ENCODE results near the gene ZNF549.

Gene ZNF549

DNA sequence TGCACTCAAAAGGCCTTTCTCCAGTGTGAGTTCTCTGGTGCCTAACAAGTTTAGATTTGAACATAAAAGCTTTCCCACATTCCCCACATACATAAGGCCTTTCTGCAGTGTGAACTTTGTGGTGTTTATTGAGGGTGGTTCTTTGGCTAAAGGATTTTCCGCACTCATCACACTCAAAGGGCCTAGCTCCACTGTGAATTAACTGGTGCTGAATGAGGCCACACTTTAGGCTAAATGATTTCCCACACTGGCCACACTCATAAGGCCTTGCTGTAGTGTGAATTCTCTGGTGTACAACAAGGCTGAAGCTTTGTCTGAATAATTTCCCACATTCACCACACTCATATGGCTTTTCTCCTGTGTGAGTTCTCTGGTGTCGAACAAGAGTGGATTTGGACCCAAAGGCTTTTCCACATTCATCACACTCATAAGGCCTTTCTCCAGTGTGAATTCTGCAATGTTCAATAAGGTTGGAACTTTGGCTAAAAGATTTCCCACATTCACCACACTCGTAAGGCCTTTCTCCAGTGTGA lies 45.3 kb downstream of the ZNF549 start:
- no peak for DNase-seq (ENCODE audit: low read depth in 2 of 2)
- no peak overlapping the region for H3K4me3 ChIP-seq (replicated peaks in 1 of 2; ENCODE audit: low read depth in 2 of 2, low read length in 2 of 2)
- TF ChIP-seq, protein P1, sequence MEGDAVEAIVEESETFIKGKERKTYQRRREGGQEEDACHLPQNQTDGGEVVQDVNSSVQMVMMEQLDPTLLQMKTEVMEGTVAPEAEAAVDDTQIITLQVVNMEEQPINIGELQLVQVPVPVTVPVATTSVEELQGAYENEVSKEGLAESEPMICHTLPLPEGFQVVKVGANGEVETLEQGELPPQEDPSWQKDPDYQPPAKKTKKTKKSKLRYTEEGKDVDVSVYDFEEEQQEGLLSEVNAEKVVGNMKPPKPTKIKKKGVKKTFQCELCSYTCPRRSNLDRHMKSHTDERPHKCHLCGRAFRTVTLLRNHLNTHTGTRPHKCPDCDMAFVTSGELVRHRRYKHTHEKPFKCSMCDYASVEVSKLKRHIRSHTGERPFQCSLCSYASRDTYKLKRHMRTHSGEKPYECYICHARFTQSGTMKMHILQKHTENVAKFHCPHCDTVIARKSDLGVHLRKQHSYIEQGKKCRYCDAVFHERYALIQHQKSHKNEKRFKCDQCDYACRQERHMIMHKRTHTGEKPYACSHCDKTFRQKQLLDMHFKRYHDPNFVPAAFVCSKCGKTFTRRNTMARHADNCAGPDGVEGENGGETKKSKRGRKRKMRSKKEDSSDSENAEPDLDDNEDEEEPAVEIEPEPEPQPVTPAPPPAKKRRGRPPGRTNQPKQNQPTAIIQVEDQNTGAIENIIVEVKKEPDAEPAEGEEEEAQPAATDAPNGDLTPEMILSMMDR (IDR thresholded peaks at IDR 0.05; ENCODE audit: low read depth, low read length) = no peak

- H3K4me3 ChIP-seq (replicated peaks in 1 of 2; ENCODE audit: low read depth in 2 of 2, low read length in 2 of 2) = no peak overlapping the region
- TF ChIP-seq, protein P1 (IDR thresholded peaks at IDR 0.05; ENCODE audit: low read depth, low read length) = no peak
- no peak for DNase-seq (ENCODE audit: low read depth in 2 of 2)
Measured at GRCh38 chr19:57576661-57577060, 49.5 kb downstream of the ZNF549 start.

- DNase-seq (ENCODE audit: low read depth in 2 of 2) = peak; percentile 99
- H3K4me3 ChIP-seq (replicated peaks in 1 of 2; ENCODE audit: low read depth in 2 of 2, low read length in 2 of 2) = peak within 1 kb of the TSS; percentile 87 to 95
- TF ChIP-seq, protein P1 (IDR thresholded peaks at IDR 0.05; ENCODE audit: low read depth, low read length) = peak; percentile 7
Measured at GRCh38 chr19:57578487-57579205, 51.5 kb downstream of the ZNF549 start, which contains the start of gene ZNF416. ZNF416 (minus strand) TSS chr19:57578911; CDS start chr19:57578704, 207 bp downstream.

GRCh38 chr19:57583104-57583520 lies 56.0 kb downstream of the ZNF549 start:
- H3K4me3 ChIP-seq (replicated peaks in 1 of 2; ENCODE audit: low read depth in 2 of 2, low read length in 2 of 2) = peak overlapping the region in 1 of 2 donors; percentile 76
- TF ChIP-seq, protein P1 (IDR thresholded peaks at IDR 0.05; ENCODE audit: low read depth, low read length) = no peak
- DNase-seq (ENCODE audit: low read depth in 2 of 2) = no peak

DNA sequence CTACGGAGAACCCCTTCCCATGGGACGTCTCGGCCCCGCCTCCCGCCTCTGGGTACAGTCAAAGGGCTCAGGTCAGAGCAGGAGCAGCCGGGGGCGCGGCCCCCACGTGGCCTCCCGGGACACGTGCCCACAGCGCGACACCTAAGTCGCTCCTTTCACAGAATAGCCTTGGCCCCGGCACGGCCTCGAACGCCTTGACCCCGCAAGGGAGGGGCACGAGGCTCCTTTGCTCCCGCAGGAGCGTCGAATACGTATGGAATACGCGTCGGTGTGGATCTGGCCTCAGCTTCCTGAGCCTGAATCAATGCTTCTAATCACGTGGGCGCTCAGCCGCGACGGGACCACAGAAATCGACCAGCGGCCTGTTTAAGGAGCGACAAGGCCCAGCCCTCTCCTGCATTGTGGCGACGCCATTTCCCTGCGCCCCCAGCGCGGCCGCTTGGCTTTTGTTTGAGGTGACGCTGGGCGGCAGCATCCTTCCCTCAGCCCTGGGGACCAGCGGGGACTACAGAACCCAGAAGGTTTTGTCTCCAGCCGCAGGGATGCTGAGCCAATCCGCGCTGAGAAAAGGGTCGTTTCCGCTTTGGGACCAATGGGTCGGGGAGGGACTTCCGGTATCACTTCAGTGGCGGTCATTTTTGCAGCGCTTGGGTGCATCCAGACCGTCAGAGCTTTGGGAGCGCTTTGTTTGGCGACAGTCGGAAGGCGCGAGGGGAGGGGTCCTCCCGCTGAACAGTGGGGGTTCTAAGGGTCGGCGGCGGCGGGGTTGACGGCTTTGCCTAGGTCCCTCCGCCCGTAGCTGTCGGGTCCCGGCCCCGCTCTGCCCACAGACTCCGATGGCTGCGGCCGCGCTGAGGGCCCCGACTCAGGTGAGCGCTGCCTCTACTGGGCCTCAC lies 56.6 kb downstream of the ZNF549 start, which contains the start of gene ZIK1:
TSS of gene ZIK1 (plus strand) at position 625 of the 896 bp plus-strand sequence. CDS start at position 837, 212 bp downstream.
- peak within 1 kb of the TSS; percentile 69 to 76 for H3K4me3 ChIP-seq (replicated peaks in 1 of 2; ENCODE audit: low read depth in 2 of 2, low read length in 2 of 2)
- DNase-seq (ENCODE audit: low read depth in 2 of 2) = peak; percentile 93
- TF ChIP-seq, protein P1 (IDR thresholded peaks at IDR 0.05; ENCODE audit: low read depth, low read length) = no peak

- DNase-seq (ENCODE audit: low read depth in 2 of 2) = peak in 1 of 2 donors; percentile 93
- H3K4me3 ChIP-seq (replicated peaks in 1 of 2; ENCODE audit: low read depth in 2 of 2, low read length in 2 of 2) = no peak overlapping the region
- TF ChIP-seq, protein P1 (IDR thresholded peaks at IDR 0.05; ENCODE audit: low read depth, low read length) = no peak
Measured at GRCh38 chr19:57587529-57587928, 60.4 kb downstream of the ZNF549 start.
